Cerebellar nuclear complex (tissue), 1 donor: Measurements from ENCODE around the gene PSPH.
"Not testable (repeated sequence)": the region's sequence is repeated elsewhere in the genome, so short reads cannot be mapped to it uniquely, and the experiment has no call there.

Source experiments
- DNase-seq, 2 experiments: peaks; one replicate each; lab custom pipeline; 2025; lab: John Stamatoyannopoulos, UW

Gene PSPH

DNA sequence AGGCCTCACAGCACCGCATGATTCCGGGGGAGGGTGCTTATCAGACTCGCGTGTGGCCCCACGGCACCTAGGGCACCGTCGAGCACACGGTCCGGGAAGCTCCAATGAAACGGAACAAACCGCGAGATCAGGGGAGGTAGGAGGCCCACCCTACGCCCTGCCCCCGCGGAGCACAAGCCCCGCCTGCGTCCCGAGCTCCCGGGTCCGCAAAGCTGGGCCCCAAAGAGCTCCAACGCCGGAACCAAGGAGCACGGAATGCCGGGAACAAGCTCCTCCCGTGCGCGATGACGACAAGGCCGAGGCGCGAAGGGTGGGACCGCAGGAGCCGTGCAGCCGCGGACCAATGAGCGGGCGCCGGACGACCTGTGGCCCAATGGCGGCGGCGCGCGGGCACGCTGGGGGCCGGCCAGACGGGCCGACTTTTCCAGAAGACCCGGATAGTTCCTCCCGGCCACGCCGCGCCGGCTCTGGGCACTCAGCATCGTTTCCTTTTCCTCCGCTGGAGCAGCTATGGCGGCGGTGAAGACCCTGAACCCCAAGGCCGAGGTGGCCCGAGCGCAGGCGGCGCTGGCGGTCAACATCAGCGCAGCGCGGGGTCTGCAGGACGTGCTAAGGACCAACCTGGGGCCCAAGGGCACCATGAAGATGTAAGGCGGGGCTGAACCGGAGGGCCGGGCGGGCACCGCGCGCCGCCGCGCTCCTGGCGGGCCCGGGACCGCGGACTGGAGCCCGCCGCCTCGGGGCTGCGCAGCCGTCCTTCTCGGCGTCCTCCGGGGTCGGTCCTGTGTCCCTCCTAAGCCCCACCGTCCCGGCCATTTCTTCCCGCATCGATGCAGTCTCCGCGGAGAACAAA is at the start of gene PSPH, which contains the start of gene CCT6A:
Gene PSPH, minus strand, starts transcription at position 106 of the 853 bp plus-strand sequence. CDS start 30,232 bp downstream, outside the sequence.
Gene CCT6A, plus strand, starts transcription at position 427 of the 853 bp plus-strand sequence. Its CDS starts 84 bp downstream, at position 511.
- peak; percentile 74 to 84 for DNase-seq

DNA sequence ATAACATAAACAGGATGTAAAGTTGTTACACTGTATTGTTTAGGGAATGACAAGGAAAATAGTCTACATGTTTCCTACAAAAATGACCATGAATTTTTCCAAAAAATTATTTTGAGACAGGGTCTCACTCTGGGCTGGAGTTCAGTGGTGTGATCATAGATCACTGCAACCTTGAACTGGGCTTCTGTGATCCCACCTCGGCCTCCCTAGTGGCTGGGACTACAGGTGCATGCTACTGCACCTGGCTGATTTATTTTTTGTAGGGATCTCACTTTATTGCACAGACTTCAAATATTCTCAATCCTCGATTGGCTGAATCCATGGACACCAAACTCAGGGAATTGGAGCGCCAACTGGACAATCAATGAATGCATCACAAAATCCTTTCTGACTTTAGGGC is 48.4 kb upstream of the PSPH start:
- DNase-seq = no peak

DNA sequence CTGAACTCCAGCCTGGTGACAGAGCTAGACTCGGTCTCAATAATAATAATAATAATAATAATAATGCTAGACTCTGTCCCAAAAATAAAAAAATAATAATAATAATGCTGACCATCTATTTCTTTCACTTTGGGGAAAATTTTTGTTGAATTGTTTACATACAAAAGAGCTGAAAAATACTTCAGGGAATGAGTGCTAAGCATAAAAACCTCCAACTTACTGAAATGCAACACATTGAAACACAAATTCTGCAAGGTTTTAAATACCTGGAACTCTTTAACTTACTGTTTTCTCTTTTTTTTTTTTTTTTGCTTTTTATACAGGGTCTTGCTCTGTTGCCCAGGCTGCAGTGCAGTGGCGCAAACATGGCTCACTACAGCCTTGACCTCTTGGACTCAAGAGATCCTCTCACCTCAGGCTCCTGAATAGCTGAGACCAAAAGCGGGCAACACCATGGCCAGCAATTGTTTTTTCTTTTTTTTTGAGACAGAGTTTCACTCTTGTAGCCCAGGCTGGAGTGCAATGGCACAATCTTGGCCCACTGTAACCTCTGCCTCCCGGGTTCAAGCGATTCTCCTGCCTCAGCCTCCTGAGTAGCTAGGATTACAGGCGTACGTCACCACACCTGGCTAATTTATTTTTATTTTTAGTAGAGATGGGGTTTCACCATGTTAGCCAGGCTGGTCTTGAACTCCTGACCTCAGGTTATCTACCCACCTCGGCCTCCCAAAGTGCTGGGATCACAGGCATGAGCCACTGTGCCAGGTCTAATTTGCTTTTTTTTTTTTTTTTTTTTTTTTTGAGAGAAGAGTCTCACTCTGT is 47.2 kb upstream of the PSPH start:
- not testable (repeated sequence) for DNase-seq

DNA sequence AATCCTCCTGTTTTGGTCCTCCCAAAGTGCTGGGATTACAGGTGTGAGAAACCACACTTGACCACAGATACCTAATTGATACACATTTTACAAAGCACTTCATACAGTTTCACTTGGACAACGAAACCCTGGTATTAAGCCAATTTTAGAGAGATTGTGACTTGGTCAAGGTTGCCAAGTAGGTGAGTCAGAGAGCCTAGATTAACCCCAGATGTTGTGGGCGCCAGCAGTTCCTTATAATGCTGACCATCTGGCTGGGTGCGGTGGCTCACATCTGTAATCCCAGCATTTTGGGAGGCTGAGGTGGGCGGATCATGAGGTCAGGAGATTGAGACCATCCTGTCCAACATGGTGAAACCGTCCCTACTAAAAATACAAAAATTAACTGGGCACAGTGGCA is 46.5 kb upstream of the PSPH start:
- DNase-seq = no peak

DNA sequence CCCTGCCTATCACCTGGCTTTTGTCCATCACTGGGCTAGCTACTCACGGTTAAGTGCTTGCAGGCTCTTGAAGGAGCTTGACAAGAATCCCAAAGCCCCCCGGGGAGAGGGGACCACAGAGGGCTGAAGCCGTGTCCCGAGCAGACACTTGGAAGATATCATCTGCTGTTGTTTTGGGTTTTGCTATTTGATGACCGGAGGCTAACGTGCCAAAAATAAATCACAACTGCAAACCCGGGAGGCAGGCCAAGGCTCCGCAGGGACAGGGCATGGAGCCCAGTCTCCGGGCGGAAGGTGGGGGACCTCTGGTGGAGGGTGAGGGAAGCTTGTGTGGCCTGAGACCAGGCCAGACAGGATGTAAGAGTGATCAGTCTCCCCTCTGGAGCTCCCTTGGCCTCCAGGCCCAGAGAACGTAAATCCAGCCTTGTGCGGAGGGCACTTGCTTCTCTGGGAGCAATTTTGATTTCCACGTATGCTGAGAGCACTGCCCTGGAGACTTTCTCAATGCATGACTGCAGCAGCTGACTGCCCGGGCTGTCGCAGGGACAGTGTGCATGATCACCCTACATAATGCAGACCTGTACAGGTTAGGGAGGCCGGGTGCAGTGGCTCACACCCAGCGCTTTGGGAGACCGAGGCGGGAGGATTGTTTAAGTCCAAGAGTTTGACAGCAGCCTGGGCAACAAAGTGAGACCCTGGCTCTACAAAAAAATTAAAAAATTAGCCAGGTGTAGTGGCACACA is 41.7 kb upstream of the PSPH start, which contains the start of gene PHKG1:
Gene PHKG1, minus strand, starts transcription at position 164 of the 743 bp plus-strand sequence. CDS start 4,011 bp downstream, outside the sequence.
- peak; percentile 38 to 59 for DNase-seq

DNA sequence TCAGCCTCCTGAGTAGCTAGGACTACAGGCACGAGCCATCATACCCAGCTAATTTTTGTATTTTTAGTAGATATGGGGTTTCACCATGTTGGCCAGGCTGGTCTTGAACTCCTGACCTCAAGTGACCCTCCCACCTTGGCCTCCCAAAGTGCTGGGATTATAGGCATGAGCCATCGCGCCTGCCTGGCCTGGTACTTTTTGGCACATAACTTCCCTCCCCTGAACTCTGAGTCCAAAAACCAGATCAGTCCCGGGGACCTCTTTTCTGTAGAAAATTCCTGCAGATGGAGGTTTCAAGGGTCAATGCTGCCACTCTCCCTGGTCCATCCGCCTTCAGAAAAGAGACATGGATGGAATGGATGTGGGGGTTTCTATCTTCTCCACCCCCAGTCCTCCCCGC is 41.1 kb upstream of the PSPH start:
- not testable (repeated sequence) for DNase-seq

DNA sequence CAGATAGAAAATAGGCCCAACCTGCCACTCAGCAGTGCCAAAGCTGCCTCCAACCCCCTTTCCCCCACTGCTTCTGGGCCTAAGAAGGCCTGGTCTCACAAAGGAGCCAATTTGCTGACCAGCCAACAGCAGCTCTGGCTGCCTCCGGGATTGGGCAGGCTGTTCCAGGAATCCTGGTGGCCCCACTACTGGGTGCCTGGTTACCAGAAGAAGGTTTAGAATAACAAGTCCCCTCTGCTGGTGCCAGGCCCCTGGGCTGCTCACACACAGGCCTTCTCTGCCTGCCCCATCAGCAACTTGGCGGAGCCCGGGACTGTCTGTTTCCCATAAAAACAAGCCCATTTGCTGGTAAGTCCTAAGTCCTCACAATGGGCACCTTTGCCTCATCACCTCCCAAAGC is 40.3 kb upstream of the PSPH start:
- no peak for DNase-seq

DNA sequence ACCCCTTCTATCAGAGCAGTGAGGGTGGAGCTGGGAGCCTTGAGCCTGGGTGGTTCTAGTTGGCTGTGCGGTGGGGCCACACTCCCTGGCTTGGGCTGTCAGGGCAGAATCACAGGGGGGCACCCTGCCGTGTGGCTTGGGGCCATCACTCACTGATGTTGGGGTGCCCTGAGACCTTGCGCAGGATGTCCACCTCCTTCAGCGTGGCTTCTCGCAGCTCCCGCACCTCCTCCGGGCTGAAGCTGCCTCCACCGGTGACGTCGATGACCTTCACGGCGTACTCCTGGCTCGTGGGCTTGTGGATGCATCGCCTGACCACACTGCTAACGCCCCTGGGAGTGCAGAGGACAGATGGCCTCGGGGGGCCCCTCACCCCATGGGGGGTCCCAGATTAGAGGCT is 36.2 kb upstream of the PSPH start:
- no peak for DNase-seq

DNA sequence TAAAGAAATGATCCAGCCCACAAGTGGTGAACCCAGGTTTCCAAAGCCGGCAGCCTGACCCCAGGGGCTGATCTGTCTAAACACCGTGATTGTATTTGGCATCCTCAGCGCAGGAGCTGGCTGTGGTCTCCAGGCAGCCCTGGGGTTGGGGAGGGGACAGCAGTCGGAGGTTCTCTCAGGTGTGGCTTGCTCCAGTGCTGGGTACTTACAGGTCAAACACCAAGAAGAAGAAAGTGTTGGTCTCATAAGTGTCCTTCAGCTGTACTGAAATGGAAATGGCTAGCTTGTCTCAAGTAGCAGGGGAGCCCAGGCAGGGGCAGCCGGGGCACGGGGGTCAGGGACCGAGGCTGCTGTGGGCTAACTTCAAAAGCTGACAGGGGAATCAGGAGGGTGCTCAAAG is 35.5 kb upstream of the PSPH start:
- DNase-seq = no peak

DNA sequence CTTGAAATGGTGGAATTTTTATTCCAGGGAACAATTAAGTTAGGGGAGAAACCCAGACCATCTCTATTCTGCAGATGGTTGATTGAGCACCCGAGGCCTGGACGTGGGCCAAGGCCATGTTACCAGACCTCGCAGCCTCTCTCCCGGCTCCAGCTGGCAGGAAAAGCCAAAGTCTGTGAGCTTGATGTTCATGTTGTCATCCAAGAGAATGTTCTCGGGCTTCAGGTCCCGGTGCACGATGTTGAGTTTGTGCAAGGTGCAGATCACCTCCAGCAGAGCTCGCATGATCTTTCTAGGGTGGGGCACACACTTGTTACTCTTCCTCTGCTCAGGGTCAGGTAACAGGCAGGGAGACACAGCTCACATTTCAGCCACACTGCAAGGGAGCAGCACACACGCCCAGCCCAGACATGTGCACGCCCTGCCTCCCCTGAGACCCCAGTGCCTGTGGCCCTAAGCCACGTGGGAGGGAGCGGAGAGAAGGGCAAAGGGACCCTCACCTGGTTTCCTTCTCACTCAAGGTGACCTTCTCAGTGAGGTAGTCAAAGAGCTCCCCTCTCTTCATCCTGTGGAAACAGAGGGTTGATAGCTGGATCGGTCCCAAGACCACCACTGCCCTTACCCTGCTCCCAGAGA is 32.0 kb upstream of the PSPH start:
- DNase-seq = peak in 1 of 2 experiments; percentile 37

DNA sequence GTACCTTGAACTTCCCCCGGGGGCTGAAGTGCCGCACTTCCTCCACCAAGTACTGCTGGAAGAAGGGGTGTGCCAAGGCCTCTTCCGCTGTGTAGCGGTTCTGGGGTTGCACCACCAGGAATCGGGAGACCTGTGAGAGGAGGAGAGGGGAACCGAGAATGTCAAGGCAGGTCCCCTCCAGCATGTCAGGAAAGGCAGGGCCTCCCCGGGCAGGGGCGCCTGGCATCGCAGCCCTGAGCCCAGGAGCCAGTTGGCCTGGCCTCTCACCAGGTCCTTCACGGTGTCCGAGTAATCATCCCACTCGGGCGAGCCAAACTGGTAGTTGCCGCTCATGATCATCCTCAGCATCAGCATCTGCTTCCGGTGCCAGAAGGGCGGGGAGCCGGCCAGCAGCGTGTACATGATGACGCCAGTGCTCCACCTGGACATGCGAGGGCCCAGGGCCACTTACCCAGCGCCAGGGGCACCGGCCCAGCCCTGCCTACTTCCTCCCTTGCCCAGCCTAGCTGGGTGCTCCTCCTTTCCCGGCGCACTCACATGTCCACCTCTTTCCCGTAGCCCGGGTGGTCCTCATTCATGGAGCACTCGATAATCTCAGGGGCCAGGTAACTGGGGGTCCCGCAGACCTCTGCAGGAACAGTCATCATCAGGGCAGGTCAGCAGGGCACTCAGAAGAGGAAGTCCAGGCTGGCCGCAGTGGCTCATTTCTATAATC is 30.5 kb upstream of the PSPH start:
- DNase-seq = no peak

DNA sequence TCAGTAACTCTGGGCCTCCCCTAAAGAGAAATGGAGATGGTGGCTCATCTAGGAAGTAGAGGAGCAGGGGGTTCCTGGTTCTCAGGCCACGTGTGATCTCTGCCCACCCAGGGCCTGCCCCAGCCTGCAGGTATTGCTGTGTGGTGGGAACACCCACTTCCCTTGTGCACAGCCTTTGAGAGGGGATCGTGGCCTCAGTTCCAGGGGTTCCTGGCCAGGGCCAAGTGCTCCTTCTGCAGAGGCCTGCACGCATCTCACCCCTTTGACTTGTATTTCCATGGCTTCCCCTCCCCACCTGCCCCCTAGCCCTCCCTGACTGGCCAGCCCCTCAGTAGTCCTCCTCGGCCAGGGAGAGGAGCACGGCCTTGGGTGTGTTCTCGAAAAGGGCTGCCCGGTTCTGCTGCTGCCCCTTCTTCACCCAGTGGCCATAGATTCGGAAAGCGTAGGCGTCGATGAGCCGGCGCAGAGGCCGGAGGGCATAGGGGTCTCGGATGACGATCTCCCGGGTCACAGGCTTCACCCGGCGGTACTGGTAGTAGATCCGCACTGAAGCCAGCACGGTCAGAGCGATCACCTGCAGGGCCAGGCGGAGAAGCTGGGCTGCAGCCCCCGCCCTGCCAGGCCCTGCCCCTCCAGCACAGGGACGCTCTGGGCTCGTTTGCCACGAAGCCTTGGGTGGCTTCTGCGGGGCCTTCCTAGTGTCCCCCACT is 29.6 kb upstream of the PSPH start:
- not testable (repeated sequence) for DNase-seq

DNA sequence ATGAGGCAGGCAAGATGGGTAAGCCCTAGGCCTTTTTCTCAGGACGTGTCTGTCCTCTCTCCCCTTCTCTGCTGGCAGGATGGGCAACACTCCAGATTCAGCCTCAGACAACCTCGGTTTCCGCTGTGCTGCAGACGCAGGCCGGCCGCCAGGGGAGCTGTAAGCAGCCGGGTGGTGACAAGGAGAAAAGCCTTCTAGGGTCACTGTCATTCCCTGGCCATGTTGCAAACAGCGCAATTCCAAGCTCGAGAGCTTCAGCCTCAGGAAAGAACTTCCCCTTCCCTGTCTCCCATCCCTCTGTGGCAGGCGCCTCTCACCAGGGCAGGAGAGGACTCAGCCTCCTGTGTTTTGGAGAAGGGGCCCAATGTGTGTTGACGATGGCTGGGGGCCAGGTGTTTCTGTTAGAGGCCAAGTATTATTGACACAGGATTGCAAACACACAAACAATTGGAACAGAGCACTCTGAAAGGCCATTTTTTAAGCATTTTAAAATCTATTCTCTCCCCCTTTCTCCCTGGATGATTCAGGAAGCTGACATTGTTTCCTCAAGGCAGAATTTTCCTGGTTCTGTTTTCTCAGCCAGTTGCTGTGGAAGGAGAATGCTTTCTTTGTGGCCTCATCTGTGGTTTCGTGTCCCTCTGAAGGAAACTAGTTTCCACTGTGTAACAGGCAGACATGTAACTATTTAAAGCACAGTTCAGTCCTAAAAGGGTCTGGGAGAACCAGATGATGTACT is 28.4 kb upstream of the PSPH start:
- peak; percentile 38 to 47 for DNase-seq

DNA sequence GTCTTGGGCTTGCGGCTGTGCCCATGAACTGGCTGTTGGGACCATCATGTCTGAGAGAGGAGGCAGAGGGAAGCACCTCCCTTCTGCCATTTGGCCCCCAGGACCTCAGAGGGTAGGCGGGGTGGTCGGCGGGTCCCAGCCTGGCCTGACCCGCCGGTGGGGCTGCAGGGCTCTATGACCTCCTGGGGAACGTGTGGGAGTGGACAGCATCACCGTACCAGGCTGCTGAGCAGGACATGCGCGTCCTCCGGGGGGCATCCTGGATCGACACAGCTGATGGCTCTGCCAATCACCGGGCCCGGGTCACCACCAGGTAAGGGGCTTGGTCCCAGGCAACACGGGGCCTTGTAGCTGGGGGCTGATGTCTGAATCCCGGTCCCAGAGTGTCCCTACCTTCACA is 27.0 kb upstream of the PSPH start:
- no peak for DNase-seq

DNA sequence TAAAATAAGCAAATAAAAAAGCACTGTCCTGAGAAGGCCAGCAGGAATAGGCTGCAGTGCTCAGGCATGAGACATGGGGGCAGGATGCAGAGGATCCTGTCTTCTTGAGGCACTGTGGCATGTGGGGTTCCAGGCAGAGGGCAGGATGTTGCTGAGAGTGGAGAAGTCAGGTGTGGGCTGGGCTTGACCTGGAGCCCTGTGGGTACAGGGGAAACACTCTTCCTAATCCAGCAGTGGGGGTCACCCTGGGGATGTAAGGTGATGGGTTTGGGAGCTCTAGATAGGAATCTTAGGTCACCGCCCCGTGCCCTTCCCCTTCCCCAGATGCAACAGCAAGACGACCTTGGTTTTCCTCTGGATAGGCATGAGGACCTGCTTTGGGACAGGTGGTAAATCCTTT is 26.4 kb upstream of the PSPH start:
- no peak for DNase-seq

DNA sequence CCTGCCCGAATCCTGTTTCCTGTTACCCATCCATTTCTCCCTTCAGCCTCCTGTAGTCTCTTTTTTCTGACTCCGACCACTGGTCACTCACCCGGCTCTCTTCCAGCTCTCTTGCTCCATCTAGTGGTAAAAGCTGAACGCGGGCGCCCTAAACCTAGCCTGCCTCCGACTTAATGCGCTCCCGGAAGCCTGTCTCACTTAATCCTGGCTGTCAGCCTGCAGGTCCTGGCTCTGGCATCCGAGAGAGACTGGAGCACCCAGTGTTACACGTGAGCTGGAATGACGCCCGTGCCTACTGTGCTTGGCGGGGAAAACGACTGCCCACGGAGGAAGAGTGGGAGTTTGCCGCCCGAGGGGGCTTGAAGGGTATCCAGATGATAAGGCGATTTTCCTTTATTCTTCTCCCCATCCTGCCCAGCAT is 23.1 kb upstream of the PSPH start:
- peak in 1 of 2 experiments; percentile 38 for DNase-seq

DNA sequence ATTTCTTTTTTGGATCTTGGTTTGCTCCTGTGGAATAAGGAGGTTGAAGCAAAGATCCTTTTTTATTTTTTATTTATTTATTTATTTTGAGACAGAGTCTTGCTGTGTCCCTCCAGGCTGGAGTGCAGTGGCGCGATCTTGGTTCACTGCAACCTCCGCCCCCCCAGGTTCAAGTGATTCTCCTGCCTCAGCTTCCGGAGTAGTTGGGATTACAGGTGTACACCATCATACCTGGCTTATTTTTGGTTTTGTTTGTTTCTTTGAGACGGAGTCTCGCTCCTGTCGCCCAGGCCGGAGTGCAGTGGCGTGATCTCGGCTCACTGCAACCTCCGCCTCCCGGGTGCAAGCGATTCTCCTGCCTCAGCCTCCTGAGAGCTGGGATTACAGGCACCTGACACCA is 15.1 kb upstream of the PSPH start:
- not testable (repeated sequence) for DNase-seq

DNA sequence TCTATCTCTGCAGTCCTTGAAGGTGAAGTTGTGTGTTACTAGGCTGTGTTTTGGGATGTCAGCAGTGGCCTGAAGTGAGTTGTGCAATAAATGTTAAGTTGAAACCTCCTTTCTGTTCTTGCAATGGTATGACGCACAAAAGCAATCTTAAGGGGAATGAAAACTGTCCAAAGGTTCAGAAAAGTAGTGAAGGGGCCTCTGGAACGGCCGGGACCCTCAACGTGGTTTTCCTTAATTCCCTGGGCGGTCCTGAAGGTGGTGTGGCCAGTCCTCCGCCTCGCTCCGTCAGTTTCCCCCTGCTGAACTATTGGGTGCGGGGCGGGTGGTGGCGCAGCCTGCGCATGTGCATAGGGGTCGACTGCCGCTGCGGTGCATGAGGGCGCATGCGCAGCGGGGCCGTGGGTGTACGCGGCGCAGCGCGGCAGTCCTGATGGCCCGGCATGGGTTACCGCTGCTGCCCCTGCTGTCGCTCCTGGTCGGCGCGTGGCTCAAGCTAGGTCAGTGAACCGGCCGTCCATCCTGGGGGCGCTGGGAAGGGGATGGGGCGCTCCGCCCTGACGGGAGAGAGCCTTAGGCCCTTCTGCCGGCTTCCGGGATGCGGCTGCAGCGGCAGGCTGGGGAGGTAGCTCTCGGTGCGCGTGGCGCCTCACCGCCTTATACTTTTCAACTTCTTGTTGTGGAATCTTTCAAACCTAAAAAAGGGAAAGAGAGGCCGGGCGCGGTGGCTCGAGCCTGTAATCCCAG is 12.8 kb upstream of the PSPH start, which contains the start of gene SUMF2:
Gene SUMF2, plus strand, starts transcription at position 405 of the 744 bp plus-strand sequence. Its CDS starts 26 bp downstream, at position 431.
- DNase-seq = peak in 1 of 2 experiments; percentile 48

DNA sequence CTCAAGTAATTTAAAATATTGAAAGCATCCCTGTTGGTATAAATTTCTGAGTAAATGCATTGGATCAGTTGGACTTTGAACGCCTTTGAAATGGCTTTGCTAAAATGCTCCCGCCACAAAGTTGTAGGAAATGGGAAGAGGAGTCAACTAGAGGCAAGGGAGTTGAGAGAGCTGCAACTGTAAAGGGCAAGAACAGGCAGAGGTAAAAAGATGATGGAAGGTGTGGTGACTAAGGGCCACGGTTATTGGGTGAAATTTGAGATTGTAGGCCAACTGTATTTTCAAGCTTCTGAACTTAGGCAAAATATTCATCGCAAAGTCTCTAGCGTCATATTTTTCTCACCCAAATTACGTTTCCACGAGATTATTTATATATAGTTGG is 12.2 kb upstream of the PSPH start:
- DNase-seq = no peak
